H9 (cell line): ENCODE results near the gene NPAS2. TPM values are rescaled to one million over a fixed set of nuclear protein-coding genes. Genes with fewer than 3 reads are reported as not detected.

Source experiments
- DNase-seq: peaks from one replicate; pipeline ENCODE4 v3.0.0-alpha.2; 2017
- H2AFZ ChIP-seq: one replicate; pipeline ENCODE4 v1.6.1; 2013; ENCODE audit warnings: mild to moderate bottlenecking, low read length, control low read depth, moderate library complexity
- H2AK5ac ChIP-seq: 2 replicates; pipeline ENCODE4 v1.6.1; 2013; ENCODE audit warnings: low read length, control low read depth, mixed read lengths; ENCODE audit not compliant: insufficient read length
- H2BK120ac ChIP-seq: one replicate; pipeline ENCODE4 v1.6.1; 2013; ENCODE audit warnings: low read depth, mild to moderate bottlenecking, low read length, control low read depth, inconsistent platforms; ENCODE audit not compliant: poor library complexity, severe bottlenecking
- H2BK12ac ChIP-seq: 2 replicates; pipeline ENCODE4 v1.6.1; 2013; ENCODE audit warnings: low read length, control low read depth, mixed read lengths, low read depth; ENCODE audit not compliant: insufficient read length
- H2BK15ac ChIP-seq: 2 replicates; pipeline ENCODE4 v1.6.1; 2013; ENCODE audit warnings: low read depth, low read length, control low read depth
- H2BK20ac ChIP-seq: one replicate; pipeline ENCODE4 v1.6.1; 2013; ENCODE audit warnings: low read depth, mild to moderate bottlenecking, low read length, control low read depth, inconsistent platforms; ENCODE audit not compliant: poor library complexity, severe bottlenecking
- H2BK5ac ChIP-seq: 2 replicates; pipeline ENCODE4 v1.6.1; 2013; ENCODE audit warnings: low read length, control low read depth, mixed read lengths; ENCODE audit not compliant: insufficient read length
- H3K14ac ChIP-seq: 2 replicates; pipeline ENCODE4 v1.6.1; 2013; ENCODE audit warnings: low read length, control low read depth; ENCODE audit not compliant: insufficient read depth
- H3K18ac ChIP-seq: 2 replicates; pipeline ENCODE4 v1.6.1; 2013; ENCODE audit warnings: low read depth, mild to moderate bottlenecking, mixed read lengths, low read length, control low read depth; ENCODE audit not compliant: insufficient read length
- H3K23ac ChIP-seq: 2 replicates; pipeline ENCODE4 v1.6.1; 2013; ENCODE audit warnings: low read length, control low read depth, mixed read lengths, low read depth; ENCODE audit not compliant: insufficient read length
- H3K23me2 ChIP-seq: 2 replicates; pipeline ENCODE4 v1.6.1; 2013; ENCODE audit warnings: low read depth, mild to moderate bottlenecking, mixed read lengths, low read length, control low read depth; ENCODE audit not compliant: insufficient read length, poor library complexity, severe bottlenecking
- H3K27ac ChIP-seq: 2 replicates; pipeline ENCODE4 v1.5.1; 2013; ENCODE audit warnings: low read length, control low read depth, mixed read lengths, low read depth; ENCODE audit not compliant: insufficient read length
- H3K27me3 ChIP-seq: 2 replicates; pipeline ENCODE4 v1.6.1; 2013; ENCODE audit warnings: low read length, control low read depth, inconsistent platforms; ENCODE audit not compliant: insufficient read depth
- H3K4ac ChIP-seq: 2 replicates; pipeline ENCODE4 v1.6.1; 2013; ENCODE audit warnings: low read depth, mild to moderate bottlenecking, control low read depth, inconsistent platforms, low read length, moderate library complexity
- H3K4me1 ChIP-seq: 2 replicates; pipeline ENCODE4 v1.6.1; 2013; ENCODE audit warnings: low read length, control low read depth, inconsistent platforms; ENCODE audit not compliant: insufficient read depth
- H3K4me2 ChIP-seq: 2 replicates; pipeline ENCODE4 v1.6.1; 2013; ENCODE audit warnings: low read length, control low read depth, mixed read lengths; ENCODE audit not compliant: insufficient read length, insufficient read depth
- H3K56ac ChIP-seq: 2 replicates; pipeline ENCODE4 v1.6.1; 2013; ENCODE audit warnings: low read depth, mild to moderate bottlenecking, mixed read lengths, low read length, control low read depth; ENCODE audit not compliant: insufficient read length
- H3K79me1 ChIP-seq: 2 replicates; pipeline ENCODE4 v1.6.1; 2013; ENCODE audit warnings: low read depth, mild to moderate bottlenecking, moderate library complexity, low read length, control low read depth, inconsistent platforms; ENCODE audit not compliant: insufficient read depth, poor library complexity, severe bottlenecking
- H3K79me2 ChIP-seq: 2 replicates; pipeline ENCODE4 v1.6.1; 2013; ENCODE audit warnings: low read length, control low read depth, inconsistent platforms; ENCODE audit not compliant: insufficient read depth
- H3K9ac ChIP-seq: 2 replicates; pipeline ENCODE4 v1.6.1; 2013; ENCODE audit warnings: low read length, control low read depth, mixed read lengths; ENCODE audit not compliant: insufficient read length; ENCODE audit errors: extremely low read depth
- H3K9me3 ChIP-seq: one replicate; pipeline ENCODE4 v1.6.1; 2013; ENCODE audit warnings: low read depth, low read length, inconsistent platforms; ENCODE audit not compliant: control insufficient read depth
- H3T11ph ChIP-seq: one replicate; pipeline ENCODE4 v1.6.1; 2013; ENCODE audit warnings: mild to moderate bottlenecking, low read length, control low read depth, inconsistent platforms
- H4K20me1 ChIP-seq: one replicate; pipeline ENCODE4 v1.6.1; 2013; ENCODE audit not compliant: control insufficient read depth, insufficient read length, insufficient read depth
- H4K5ac ChIP-seq: 2 replicates; pipeline ENCODE4 v1.6.1; 2013; ENCODE audit warnings: low read depth, mild to moderate bottlenecking, mixed read lengths, low read length, control low read depth; ENCODE audit not compliant: insufficient read length
- H4K8ac ChIP-seq: replicated peaks from 2 replicates; pipeline ENCODE4 v1.6.1; 2013; ENCODE audit warnings: low read length, control low read depth, mixed read lengths, low read depth; ENCODE audit not compliant: insufficient read length
- H4K91ac ChIP-seq: 2 replicates; pipeline ENCODE4 v1.6.1; 2013; ENCODE audit warnings: low read depth, mild to moderate bottlenecking, moderate library complexity, mixed read lengths, low read length, control low read depth; ENCODE audit not compliant: insufficient read length
- H3K27ac Mint-ChIP-seq, 3 experiments: 2 replicates in 2 of 3; 3 replicates in 1 of 3; pipeline ENCODE4 v1.8.0; 2020 to 2021; ENCODE audit warnings: mixed read lengths in 3 of 3, mild to moderate bottlenecking in 1 of 3, moderate library complexity in 1 of 3
- H3K27me3 Mint-ChIP-seq: 2 replicates; pipeline ENCODE4 v1.8.0; 2021; ENCODE audit warnings: low read depth, mild to moderate bottlenecking, moderate library complexity, mixed read lengths
- H3K36me3 Mint-ChIP-seq, 3 experiments: 2 replicates in 2 of 3; 3 replicates in 1 of 3; pipeline ENCODE4 v1.8.0; 2020 to 2021; ENCODE audit warnings: low read depth in 3 of 3, mixed read lengths in 3 of 3; ENCODE audit not compliant: insufficient read depth in 1 of 3
- H3K4me1 Mint-ChIP-seq, 2 experiments: 2 replicates each; pipeline ENCODE4 v1.8.0; 2020; ENCODE audit warnings: mixed read lengths in 2 of 2
- H3K4me3 Mint-ChIP-seq, 2 experiments: 2 replicates in 1 of 2; 3 replicates in 1 of 2; pipeline ENCODE4 v1.8.0; 2020 to 2021; ENCODE audit warnings: mild to moderate bottlenecking in 2 of 2, mixed read lengths in 2 of 2, moderate library complexity in 1 of 2
- H3K9me3 Mint-ChIP-seq, 2 experiments: 2 replicates in 1 of 2; 3 replicates in 1 of 2; pipeline ENCODE4 v1.8.0; 2020; ENCODE audit warnings: mild to moderate bottlenecking in 2 of 2, mixed read lengths in 2 of 2, moderate library complexity in 1 of 2
- WGBS: extraction: QIAGEN DNeasy Blood & Tissue Kit; methylation state at CpG from one replicate; pipeline ENCODE4 v1.1.7; 2013; ENCODE audit warnings: missing lambda C conversion rate, low lambda C conversion rate, mixed read lengths; ENCODE audit not compliant: insufficient read length; ENCODE audit errors: extremely low coverage; 5-methylcytosine and 5-hydroxymethylcytosine counted together
- total RNA-seq: library from RNA; stranded (reverse); gene quantifications from 2 replicates; pipeline ENCODE4 v1.2.1, GENCODE V29; 2021
- TF ChIP-seq, protein P1 (sequence below): fragments of 200-600 bp; sonication (generic); conservative IDR thresholded peaks from 3 replicates; pipeline ENCODE4 v1.8.0; 2021; ENCODE audit warnings: antibody characterized with exemption, mild to moderate bottlenecking

NPAS2 gene
- total RNA-seq, 1 experiment from 2014 or later: 1.3 TPM

DNA sequence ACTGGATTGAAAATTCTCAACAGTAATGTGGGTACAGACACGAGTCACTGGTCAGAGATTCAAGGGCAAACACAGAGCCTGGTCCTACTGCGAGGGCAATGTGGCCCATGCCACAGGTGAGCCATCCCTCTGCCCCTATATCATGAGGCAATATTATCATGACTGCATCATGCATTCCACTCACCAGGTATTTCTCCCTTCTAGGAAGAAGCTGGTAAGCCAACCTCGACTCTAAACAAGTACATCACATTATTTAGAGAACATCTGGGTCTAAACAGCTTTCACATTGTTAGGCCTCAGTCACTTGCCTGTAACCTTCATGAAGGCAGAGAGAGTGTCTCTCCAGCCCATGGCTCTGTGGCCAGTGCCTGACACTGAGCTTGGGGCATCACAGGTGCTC is 167.6 kb downstream of the NPAS2 start:
- H3K4me1 Mint-ChIP-seq: peaks cover 4 to 16% of the 10 kb centered on the region in 2 experiments
- peaks cover 2% of the 10 kb centered on the region; the same call in 1 of the 2 replicates for H3K27me3 Mint-ChIP-seq
- no CpG with 5 or more reads among the region's 3 CpGs for WGBS
- no peak overlapping the region for H2AK5ac ChIP-seq
- no peaks in the 10 kb centered on the region; a peak in 1 of 5 replicates for H3K9me3 Mint-ChIP-seq
- H3K56ac ChIP-seq: no peak overlapping the region
- H2BK12ac ChIP-seq: no peak overlapping the region
- no peaks in the 10 kb centered on the region; a peak in 1 of 7 replicates for H3K36me3 Mint-ChIP-seq
- H3K18ac ChIP-seq: no peak overlapping the region
- TF ChIP-seq, protein P1, sequence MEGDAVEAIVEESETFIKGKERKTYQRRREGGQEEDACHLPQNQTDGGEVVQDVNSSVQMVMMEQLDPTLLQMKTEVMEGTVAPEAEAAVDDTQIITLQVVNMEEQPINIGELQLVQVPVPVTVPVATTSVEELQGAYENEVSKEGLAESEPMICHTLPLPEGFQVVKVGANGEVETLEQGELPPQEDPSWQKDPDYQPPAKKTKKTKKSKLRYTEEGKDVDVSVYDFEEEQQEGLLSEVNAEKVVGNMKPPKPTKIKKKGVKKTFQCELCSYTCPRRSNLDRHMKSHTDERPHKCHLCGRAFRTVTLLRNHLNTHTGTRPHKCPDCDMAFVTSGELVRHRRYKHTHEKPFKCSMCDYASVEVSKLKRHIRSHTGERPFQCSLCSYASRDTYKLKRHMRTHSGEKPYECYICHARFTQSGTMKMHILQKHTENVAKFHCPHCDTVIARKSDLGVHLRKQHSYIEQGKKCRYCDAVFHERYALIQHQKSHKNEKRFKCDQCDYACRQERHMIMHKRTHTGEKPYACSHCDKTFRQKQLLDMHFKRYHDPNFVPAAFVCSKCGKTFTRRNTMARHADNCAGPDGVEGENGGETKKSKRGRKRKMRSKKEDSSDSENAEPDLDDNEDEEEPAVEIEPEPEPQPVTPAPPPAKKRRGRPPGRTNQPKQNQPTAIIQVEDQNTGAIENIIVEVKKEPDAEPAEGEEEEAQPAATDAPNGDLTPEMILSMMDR: no peak
- H3K4me3 Mint-ChIP-seq: no peak overlapping the region
- H4K91ac ChIP-seq: no peak overlapping the region
- no peak overlapping the region for H2AFZ ChIP-seq
- H2BK15ac ChIP-seq: no peak overlapping the region
- no peaks in the 10 kb centered on the region for H3K27me3 ChIP-seq
- no peak overlapping the region for H3K9ac ChIP-seq
- no peak overlapping the region for H3K14ac ChIP-seq
- H3K79me1 ChIP-seq: no peaks in the 10 kb centered on the region
- H3K4me2 ChIP-seq: no peak overlapping the region
- H3K4me1 ChIP-seq: no peaks in the 10 kb centered on the region
- H3K23me2 ChIP-seq: no peaks in the 10 kb centered on the region
- H4K5ac ChIP-seq: no peak overlapping the region
- H3K79me2 ChIP-seq: no peaks in the 10 kb centered on the region
- H3T11ph ChIP-seq: no peak overlapping the region
- no peak overlapping the region for H4K8ac ChIP-seq
- no peak overlapping the region for H2BK120ac ChIP-seq
- 0 out of 7 replicates have a peak overlapping the region, but pooled peaks of 1 of the 3 experiments have one; percentile 31 for H3K27ac Mint-ChIP-seq
- H2BK20ac ChIP-seq: no peak overlapping the region
- H3K9me3 ChIP-seq: no peaks in the 10 kb centered on the region
- H3K23ac ChIP-seq: no peak overlapping the region
- no peak for DNase-seq
- no peak overlapping the region for H3K27ac ChIP-seq
- no peak overlapping the region for H2BK5ac ChIP-seq
- no peak overlapping the region for H3K4ac ChIP-seq
- peaks cover 5% of the 10 kb centered on the region for H4K20me1 ChIP-seq
